ENCODE results near the gene CEACAM3. TPM values are rescaled to one million over a fixed set of nuclear protein-coding genes. Genes with fewer than 3 reads are reported as not detected.

The CEACAM3 gene
- total and polyA plus RNA-seq, 9 of the 15 experiments (the other 6 are each of a cell fraction or from before 2014, with no cell fraction given), result not detected

GRCh38 chr19:41767115-41767514, 29.3 kb upstream of the CEACAM3 start:
- CTCF ChIA-PET (ENCODE audit: low intra/inter-chr PET ratio), result no interaction called here
- H3K27ac ChIP-seq (ENCODE audit: extremely low read depth, low read depth, low read length), result no peak overlapping the region
- no peak for ATAC-seq

More at GRCh38 chr19:41767115-41767514, 29.3 kb upstream of the CEACAM3 start:
- no peak overlapping the region for H2AFZ ChIP-seq (ENCODE audit: low read depth, low read length)
- H3K4me2 ChIP-seq (ENCODE audit: insufficient read depth, low read length), result no peak overlapping the region
- no peaks in the 10 kb centered on the region for H3K4me1 ChIP-seq (replicated peaks in 1 of 2; ENCODE audit: control insufficient read depth in 2 of 2, insufficient read depth in 2 of 2, low read length in 2 of 2)
- no peaks in the 10 kb centered on the region for H3K36me3 ChIP-seq (ENCODE audit: control insufficient read depth, insufficient read depth, low read length)
- DNase-seq (ENCODE audit: extremely low read depth in 1 of 4, low spot score in 3 of 4), result no peak
- H3K9me1 ChIP-seq (ENCODE audit: control insufficient read depth, insufficient read depth, low read length), result no peaks in the 10 kb centered on the region
- no peaks in the 10 kb centered on the region for H3K79me2 ChIP-seq (ENCODE audit: control insufficient read depth, insufficient read depth, low read length)
- no peaks in the 10 kb centered on the region for H4K20me1 ChIP-seq (replicated peaks; ENCODE audit: control insufficient read depth, insufficient read depth, low read length)
- no TSS peak for BruUV-seq (replicated peaks)
- in situ Hi-C loops (cut with MboI), result no loop called here
- TF ChIP-seq EP400 (IDR thresholded peaks at IDR 0.05) (no peak), DDX20 (tag; IDR thresholded peaks at IDR 0.05; ENCODE audit: low read depth) (no peak), RFX7 (CRISPR knock-in tag; IDR thresholded peaks at IDR 0.05) (no peak), POLR2AphosphoS5 (IDR thresholded peaks at IDR 0.05; ENCODE audit: control insufficient read depth, insufficient read depth, low read depth, low read length) (no peak), ZNF668 (CRISPR knock-in tag; IDR thresholded peaks at IDR 0.05) (no peak), AFF1 (IDR thresholded peaks at IDR 0.05; ENCODE audit: low read depth in 1 of 2, partially characterized antibody in 2 of 2) (no peak), ZNF232 (CRISPR knock-in tag; IDR thresholded peaks at IDR 0.05) (no peak), YBX1 (IDR thresholded peaks at IDR 0.05) (no peak), ZNF764 (CRISPR knock-in tag; IDR thresholded peaks at IDR 0.05; ENCODE audit: low read depth) (no peak), GTF2B (IDR thresholded peaks at IDR 0.05; ENCODE audit: extremely low read depth, insufficient read length) (no peak), MYNN (IDR thresholded peaks at IDR 0.05) (no peak), MYNN (CRISPR knock-in tag; IDR thresholded peaks at IDR 0.05) (no peak), SMAD2 (IDR thresholded peaks at IDR 0.05; ENCODE audit: low read depth, low read length) (no peak), ILF3 (IDR thresholded peaks at IDR 0.05; ENCODE audit: borderline replicate concordance) (no peak), NCOR1 (IDR thresholded peaks at IDR 0.05) (no peak), ZNF133 (CRISPR knock-in tag; IDR thresholded peaks at IDR 0.05) (no peak), SP1 (CRISPR knock-in tag; IDR thresholded peaks at IDR 0.05) (no peak), SMC3 (conservative IDR thresholded peaks at IDR 0.05; ENCODE audit: insufficient read depth, low read depth, low read length) (no peak), HLTF (IDR thresholded peaks at IDR 0.05) (no peak), MAZ (CRISPR knock-in tag; conservative IDR thresholded peaks at IDR 0.05 in 1 of 2, IDR thresholded peaks at IDR 0.05 in 1 of 2) (no peak), SRSF3 (IDR thresholded peaks at IDR 0.05; ENCODE audit: insufficient read depth, low read length) (no peak)
- POLR2A ChIA-PET, result no interaction called here
- H3K9ac ChIP-seq (ENCODE audit: insufficient read depth in 1 of 2, low read depth in 2 of 2, low read length in 2 of 2), result no peak overlapping the region
- no peak overlapping the region for H3K4me3 ChIP-seq
- WGBS (ENCODE audit: insufficient coverage, low coverage, missing lambda C conversion rate), result 3% methylated on average over 2 of the region's 2 CpGs
- no peaks in the 10 kb centered on the region for H3K9me3 ChIP-seq (replicated peaks; ENCODE audit: control insufficient read depth, insufficient read depth, low read depth, low read length)
- H3K27me3 ChIP-seq (ENCODE audit: control insufficient read depth in 2 of 2, insufficient read depth in 2 of 2, low read length in 2 of 2), result peaks cover 12 to 34% of the 10 kb centered on the region in 2 experiments; a peak in 4 of 5 replicates
- no peak for FAIRE-seq
- intact Hi-C loops (cut with micrococcal nuclease), result no loop called here

Data from K562 (cell line).